ENCODE results near the gene ZFYVE9.

- no peak for TF ChIP-seq ELF1 (IDR thresholded peaks at IDR 0.05; ENCODE audit: borderline replicate concordance, low read depth)
- no peak for TF ChIP-seq POLR2A (IDR thresholded peaks at IDR 0.05; ENCODE audit: borderline replicate concordance, extremely low read depth, insufficient read depth, insufficient read length)
- TF ChIP-seq TCF7L2 (IDR thresholded peaks at IDR 0.05; ENCODE audit: borderline replicate concordance, extremely low read depth, insufficient read depth, insufficient read length): no peak
These were observed 190.5 kb downstream of the ZFYVE9 start for GRCh38 chr1:52332411-52332810.

Measured in HCT116 (cell line).